HEK293T (cell line): ENCODE measurements around the gene TFEB.

Experiments used
- CTCF ChIA-PET: fragments of 350-600 bp; formaldehyde crosslinking; extraction: SDS; loops from one replicate; lab custom pipeline; 2021; ENCODE audit warnings: antibody characterized with exemption, inconsistent platforms; lab: Yijun Ruan, JAX
- POLR2A ChIA-PET: fragments of 350-600 bp; formaldehyde crosslinking; extraction: SDS; loops from one replicate; lab custom pipeline; 2020; ENCODE audit warnings: antibody characterized with exemption, inconsistent platforms; lab: Yijun Ruan, JAX
- DNase-seq: peaks from one replicate; pipeline ENCODE4 v3.0.0; 2012; ENCODE audit warnings: mixed read lengths; ENCODE audit errors: extremely low spot score
- ARNT ChIP-seq: fragments of 450-650 bp; IDR thresholded peaks from 2 replicates; pipeline ENCODE4 v1.6.1; 2017; ENCODE audit warnings: mild to moderate bottlenecking
- BHLHE40 ChIP-seq: fragments of 450-650 bp; IDR thresholded peaks from 2 replicates; pipeline ENCODE4 v1.6.1; 2016; ENCODE audit warnings: mild to moderate bottlenecking, moderate library complexity, borderline replicate concordance
- CTBP1 ChIP-seq: fragments of 450-650 bp; IDR thresholded peaks from 2 replicates; pipeline ENCODE4 v1.6.1; 2016; ENCODE audit warnings: borderline replicate concordance
- ELF4 ChIP-seq: fragments of 450-650 bp; IDR thresholded peaks from 2 replicates; pipeline ENCODE4 v1.6.1; 2017; ENCODE audit warnings: antibody characterized with exemption
- FOXA1 ChIP-seq: fragments of 450-650 bp; IDR thresholded peaks from 2 replicates; pipeline ENCODE4 v1.6.1; 2016; ENCODE audit warnings: mild to moderate bottlenecking
- FOXK2 ChIP-seq: fragments of 450-650 bp; IDR thresholded peaks from 2 replicates; pipeline ENCODE4 v1.6.1; 2016; ENCODE audit warnings: mild to moderate bottlenecking
- FOXM1 ChIP-seq: fragments of 450-650 bp; IDR thresholded peaks from 2 replicates; pipeline ENCODE4 v1.6.1; 2017; ENCODE audit warnings: mild to moderate bottlenecking, borderline replicate concordance
- HDGF ChIP-seq: fragments of 450-650 bp; IDR thresholded peaks from 2 replicates; pipeline ENCODE4 v1.6.1; 2017; ENCODE audit warnings: antibody characterized with exemption, borderline replicate concordance
- L3MBTL2 ChIP-seq: fragments of 450-650 bp; conservative IDR thresholded peaks from 2 replicates; pipeline ENCODE4 v1.6.1; 2016; ENCODE audit warnings: mild to moderate bottlenecking
- LEF1 ChIP-seq: fragments of 450-650 bp; IDR thresholded peaks from 2 replicates; pipeline ENCODE4 v1.6.1; 2017; ENCODE audit warnings: mild to moderate bottlenecking, borderline replicate concordance
- NFRKB ChIP-seq: fragments of 450-650 bp; IDR thresholded peaks from 2 replicates; pipeline ENCODE4 v1.6.1; 2016; ENCODE audit warnings: mild to moderate bottlenecking, moderate library complexity
- PKNOX1 ChIP-seq: fragments of 450-650 bp; IDR thresholded peaks from 2 replicates; pipeline ENCODE4 v1.6.1; 2016
- SP1 ChIP-seq: fragments of 450-650 bp; IDR thresholded peaks from 2 replicates; pipeline ENCODE4 v1.6.1; 2017
- SUZ12 ChIP-seq: fragments of 450-650 bp; IDR thresholded peaks from 2 replicates; pipeline ENCODE4 v1.6.1; 2016; ENCODE audit warnings: mild to moderate bottlenecking
- TARDBP ChIP-seq: fragments of 450-650 bp; IDR thresholded peaks from 2 replicates; pipeline ENCODE4 v1.6.1; 2016
- ZNF384 ChIP-seq: fragments of 450-650 bp; IDR thresholded peaks from 2 replicates; pipeline ENCODE4 v1.6.1; 2016

Gene TFEB

GRCh38 chr6:41642090-41642959 is 93.1 kb downstream of the TFEB start:
- ChIA-PET CTCF (interaction anchor here (0.9 kb wide), 1 partner anchor 9 kb away, joined by 3 read pairs; no protein-coding TSS in a partner anchor), POLR2A (no interaction called here)
- TF ChIP-seq SP1 (no peak), L3MBTL2 (no peak), LEF1 (no peak), FOXA1 (no peak), FOXK2 (no peak), ELF4 (no peak), NFRKB (no peak), ARNT (no peak), TARDBP (no peak), ZNF384 (no peak), FOXM1 (no peak), CTBP1 (no peak), PKNOX1 (no peak), HDGF (no peak), SUZ12 (no peak), BHLHE40 (no peak)
- DNase-seq = no peak

DNA sequence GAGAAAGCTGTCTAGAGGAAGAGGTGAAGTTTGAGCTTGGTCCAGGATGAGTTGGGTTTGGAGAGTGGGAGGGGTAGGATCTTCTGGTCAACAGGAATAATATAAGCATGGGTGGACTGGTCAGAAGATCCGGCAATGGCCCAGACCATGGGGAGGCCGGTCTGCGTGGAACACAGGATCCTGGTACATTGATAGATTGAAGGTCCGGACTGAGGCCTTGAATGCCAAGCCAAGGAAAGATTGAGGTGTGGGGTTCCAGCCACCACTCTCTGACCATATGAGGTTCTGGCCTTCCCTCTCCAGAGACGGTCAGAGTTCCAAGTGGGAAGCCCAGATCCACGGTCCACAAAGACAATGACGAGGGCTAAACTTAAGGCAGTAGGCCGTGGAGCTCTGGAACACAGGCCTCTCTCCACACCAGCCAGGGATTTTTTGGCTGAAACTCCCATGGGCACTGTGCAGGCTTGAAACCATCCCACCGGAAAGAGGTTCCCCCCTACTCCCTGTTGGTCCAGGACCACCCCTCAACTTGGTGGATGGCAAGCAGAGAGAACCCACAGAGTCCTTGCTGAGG is 94.0 kb downstream of the TFEB start:
- ChIA-PET POLR2A (no interaction called here), CTCF (interaction anchor here (1.0 kb wide), 1 partner anchor 273 kb away, joined by 3 read pairs; no protein-coding TSS in a partner anchor)
- DNase-seq = no peak
- TF ChIP-seq ARNT (no peak), TARDBP (no peak), PKNOX1 (no peak), L3MBTL2 (no peak), SUZ12 (no peak)

GRCh38 chr6:41640426-41640825 is 95.0 kb downstream of the TFEB start:
- POLR2A ChIA-PET = no interaction called here

DNA sequence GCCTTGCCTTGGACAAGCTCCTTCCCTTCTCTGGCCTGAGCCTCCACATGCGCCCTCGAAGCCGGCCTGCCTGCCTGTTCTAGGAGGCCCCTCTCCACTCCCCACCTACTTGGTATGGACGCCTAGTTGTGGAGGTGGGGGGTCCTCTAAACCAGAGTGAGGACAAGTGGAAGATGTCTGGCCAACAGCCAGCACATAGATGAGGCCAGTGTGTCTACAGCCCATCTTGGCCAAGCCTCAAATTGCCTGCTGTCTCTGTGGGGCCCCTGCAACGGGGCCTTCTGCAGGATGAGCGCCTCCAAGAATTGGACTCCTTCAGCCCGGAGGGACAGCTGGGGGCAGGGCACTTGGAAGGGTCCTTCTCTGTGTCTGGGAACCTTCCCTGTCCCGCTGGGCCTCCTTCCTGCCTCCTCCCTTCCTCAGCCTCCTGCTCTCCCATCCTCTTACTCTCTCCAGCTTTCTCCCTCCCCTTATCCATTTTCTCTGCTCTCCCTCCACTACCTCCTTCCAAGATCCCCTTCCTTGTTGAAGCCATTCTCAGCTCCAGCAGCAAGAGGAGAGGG is 95.5 kb downstream of the TFEB start:
- ChIA-PET CTCF (interaction anchor here (0.5 kb wide), 1 partner anchor 329 kb away, joined by 4 read pairs; no protein-coding TSS in a partner anchor), POLR2A (no interaction called here)
- TF ChIP-seq FOXM1 = no peak
- no peak for TF ChIP-seq CTBP1
- no peak for TF ChIP-seq SUZ12
- no peak for TF ChIP-seq ZNF384
- TF ChIP-seq FOXK2 = no peak
- no peak for TF ChIP-seq TARDBP
- no peak for DNase-seq

More at GRCh38 chr6:41640426-41640825, 95.0 kb downstream of the TFEB start:
- CTCF ChIA-PET = no interaction called here
- DNase-seq = no peak
- TF ChIP-seq CTBP1 (no peak), NFRKB (no peak), TARDBP (no peak), ZNF384 (no peak), SUZ12 (no peak), L3MBTL2 (no peak), HDGF (no peak), FOXK2 (no peak), FOXM1 (no peak), BHLHE40 (no peak), PKNOX1 (no peak), LEF1 (no peak), ARNT (no peak), FOXA1 (no peak), SP1 (no peak), ELF4 (no peak)

DNA sequence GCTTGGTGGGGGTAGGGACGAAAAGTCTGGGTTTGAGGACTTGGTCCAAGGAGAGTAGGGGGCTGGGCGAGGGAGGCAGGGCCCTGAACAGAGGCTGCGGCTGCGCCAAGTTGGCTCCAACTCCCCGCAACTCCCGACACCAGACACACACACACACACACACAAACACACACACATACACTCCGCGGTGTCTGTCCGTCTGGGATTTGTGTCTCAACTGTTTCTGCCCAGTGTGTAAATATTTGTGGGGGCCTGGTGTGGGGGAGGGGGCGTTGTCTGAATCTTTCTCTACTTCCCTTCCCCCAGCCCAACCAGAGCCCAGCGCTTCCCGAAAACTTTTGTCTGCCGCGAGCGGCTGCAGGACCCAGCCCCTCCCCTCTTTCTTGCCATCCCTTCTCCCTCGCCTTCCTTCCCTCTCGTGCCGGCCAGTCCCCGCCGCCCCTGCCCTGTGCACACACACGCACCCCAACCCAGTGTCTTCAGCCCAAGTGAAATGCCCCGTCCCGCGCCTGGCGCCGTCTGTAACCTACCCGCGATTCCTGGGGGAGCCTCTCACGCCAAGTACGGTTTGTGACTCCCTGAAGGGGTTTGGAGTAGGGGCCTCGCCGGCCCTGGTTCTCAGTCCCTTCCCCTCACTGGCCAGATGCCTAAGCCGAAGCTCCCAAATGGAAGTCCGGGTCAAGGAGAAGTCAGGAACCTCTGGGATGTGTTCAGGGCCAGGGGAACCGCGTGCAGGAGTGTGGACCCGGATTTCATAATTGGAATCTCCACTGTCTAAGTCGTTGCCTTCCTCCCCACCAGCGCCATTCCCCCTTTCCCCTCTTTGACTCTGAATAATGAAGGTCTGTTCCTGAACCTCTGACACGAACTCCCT is 96.2 kb downstream of the TFEB start:
- POLR2A ChIA-PET = no interaction called here
- TF ChIP-seq HDGF (no peak), FOXM1 (no peak), FOXK2 (no peak), SUZ12 (no peak), PKNOX1 (no peak)

More for the DNA sequence above, 96.2 kb downstream of the TFEB start:
- CTCF ChIA-PET = no interaction called here
- no peak for DNase-seq
